Measurements from ENCODE around the gene MGST3. TPM values are rescaled to one million over a fixed set of nuclear protein-coding genes. Genes with fewer than 3 reads are reported as not detected.

The MGST3 gene
- total and polyA plus RNA-seq, 2 of the 4 experiments (the other 2 are of a cell fraction), result 159 to 213 TPM

DNA sequence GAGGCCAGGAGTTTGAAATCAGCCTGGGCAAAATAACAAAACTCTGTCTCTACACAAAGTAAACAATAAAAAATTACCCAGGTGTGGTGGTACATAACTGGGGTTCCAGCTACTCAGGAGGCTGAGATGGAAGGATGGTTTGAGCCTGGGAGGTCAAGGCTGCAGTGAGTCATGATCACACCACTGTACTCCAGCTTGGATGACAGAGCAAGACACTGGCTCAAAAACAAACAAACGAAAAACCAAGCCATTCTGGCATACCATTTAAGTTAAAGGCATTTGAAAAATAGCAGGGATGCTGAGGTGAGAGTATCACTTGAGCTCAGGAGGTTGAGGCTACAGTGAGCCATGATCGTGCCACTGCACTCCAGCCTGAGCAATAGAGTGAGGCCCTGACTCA lies 72.6 kb downstream of the MGST3 start:
- H3K27ac ChIP-seq (ENCODE audit: insufficient read depth, low read length), result no peak overlapping the region
- no peak overlapping the region for H3K9ac ChIP-seq (ENCODE audit: low read depth, low read length)
- H3K4me1 ChIP-seq (ENCODE audit: control insufficient read depth, insufficient read depth, low read length), result no peaks in the 10 kb centered on the region
- peaks cover 9% of the 10 kb centered on the region for H3K27me3 ChIP-seq (ENCODE audit: control insufficient read depth, insufficient read depth, low read length)
- WGBS, 2 experiments (ENCODE audit: extremely low coverage in 2 of 2, insufficient read length in 1 of 2), result no CpG with 5 or more reads among the region's 2 CpGs
- H2BK20ac ChIP-seq (ENCODE audit: low read depth, low read length), result no peak overlapping the region
- H2BK120ac ChIP-seq (ENCODE audit: low read depth, low read length), result no peak overlapping the region
- no peaks in the 10 kb centered on the region for H3K9me1 ChIP-seq (ENCODE audit: insufficient read depth, low read length)
- DNase-seq (no peak), ATAC-seq (ENCODE audit: low read depth) (no peak)
- no TSS peak for BruUV-seq (replicated peaks)
- H2BK15ac ChIP-seq (ENCODE audit: low read depth, low read length), result no peak overlapping the region
- no peak overlapping the region for H3K14ac ChIP-seq (replicated peaks; ENCODE audit: low read depth, low read length)
- H3K79me1 ChIP-seq (ENCODE audit: low read depth in 1 of 2, low read length in 2 of 2), result no peaks in the 10 kb centered on the region
- no peak overlapping the region for H3K4me2 ChIP-seq (ENCODE audit: low read depth, low read length)
- no peak overlapping the region for H2BK5ac ChIP-seq (ENCODE audit: low read depth, low read length, poor library complexity, severe bottlenecking)
- H4K5ac ChIP-seq (ENCODE audit: low read depth, low read length), result no peak overlapping the region
- no peaks in the 10 kb centered on the region for H3K36me3 ChIP-seq (ENCODE audit: control insufficient read depth, insufficient read depth, low read length)
- no peak overlapping the region for H2AK5ac ChIP-seq (ENCODE audit: low read depth, low read length)
- dilution Hi-C loops (cut with HindIII; ENCODE audit: low sequenced_read_pairs, unreplicated experiment) (no loop called here), in situ Hi-C loops (cut with MboI; ENCODE audit: low sequenced_read_pairs) (no loop called here), intact Hi-C loops (cut with micrococcal nuclease) (no loop called here)
- no peaks in the 10 kb centered on the region for H4K20me1 ChIP-seq (ENCODE audit: insufficient read depth, low read length)
- H2AK9ac ChIP-seq (replicated peaks; ENCODE audit: low read depth, low read length, poor library complexity), result no peak overlapping the region
- no peak overlapping the region for H3K4ac ChIP-seq (ENCODE audit: low read depth, low read length)
- H4K91ac ChIP-seq (ENCODE audit: insufficient read depth, low read depth, low read length), result no peak overlapping the region
- ChIA-PET CTCF (interaction anchor here (1.0 kb wide), 1 partner anchor 101 kb away, joined by 3 read pairs; no protein-coding TSS in a partner anchor), POLR2A (ENCODE audit: unreplicated experiment) (no interaction called here)
- no peak for TF ChIP-seq NFE2L2 (IDR thresholded peaks at IDR 0.05; ENCODE audit: low read depth, low read length)
- no peak for TF ChIP-seq RAD21 (IDR thresholded peaks at IDR 0.05; ENCODE audit: low read length)
- no peak for TF ChIP-seq SMC3 (IDR thresholded peaks at IDR 0.05; ENCODE audit: low read depth, low read length)
- TF ChIP-seq RFX5 (IDR thresholded peaks at IDR 0.05; ENCODE audit: low read depth, low read length), result no peak
- TF ChIP-seq MXI1 (IDR thresholded peaks at IDR 0.05; ENCODE audit: borderline replicate concordance, low read depth, low read length), result no peak
- no peak for TF ChIP-seq RCOR1 (IDR thresholded peaks at IDR 0.05; ENCODE audit: insufficient replicate concordance, low read length)
- TF ChIP-seq FOS (IDR thresholded peaks at IDR 0.05; ENCODE audit: low read depth, low read length), result no peak
- no peak for TF ChIP-seq MAZ (IDR thresholded peaks at IDR 0.05; ENCODE audit: borderline replicate concordance, low read depth, low read length)
- TF ChIP-seq CEBPB (IDR thresholded peaks at IDR 0.05; ENCODE audit: low read depth, low read length), result no peak
- TF ChIP-seq, protein P1, sequence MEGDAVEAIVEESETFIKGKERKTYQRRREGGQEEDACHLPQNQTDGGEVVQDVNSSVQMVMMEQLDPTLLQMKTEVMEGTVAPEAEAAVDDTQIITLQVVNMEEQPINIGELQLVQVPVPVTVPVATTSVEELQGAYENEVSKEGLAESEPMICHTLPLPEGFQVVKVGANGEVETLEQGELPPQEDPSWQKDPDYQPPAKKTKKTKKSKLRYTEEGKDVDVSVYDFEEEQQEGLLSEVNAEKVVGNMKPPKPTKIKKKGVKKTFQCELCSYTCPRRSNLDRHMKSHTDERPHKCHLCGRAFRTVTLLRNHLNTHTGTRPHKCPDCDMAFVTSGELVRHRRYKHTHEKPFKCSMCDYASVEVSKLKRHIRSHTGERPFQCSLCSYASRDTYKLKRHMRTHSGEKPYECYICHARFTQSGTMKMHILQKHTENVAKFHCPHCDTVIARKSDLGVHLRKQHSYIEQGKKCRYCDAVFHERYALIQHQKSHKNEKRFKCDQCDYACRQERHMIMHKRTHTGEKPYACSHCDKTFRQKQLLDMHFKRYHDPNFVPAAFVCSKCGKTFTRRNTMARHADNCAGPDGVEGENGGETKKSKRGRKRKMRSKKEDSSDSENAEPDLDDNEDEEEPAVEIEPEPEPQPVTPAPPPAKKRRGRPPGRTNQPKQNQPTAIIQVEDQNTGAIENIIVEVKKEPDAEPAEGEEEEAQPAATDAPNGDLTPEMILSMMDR (conservative IDR thresholded peaks at IDR 0.05; ENCODE audit: low read depth, low read length), result no peak
- no peak for TF ChIP-seq CHD1 (IDR thresholded peaks at IDR 0.05; ENCODE audit: low read depth, low read length)
- H3K18ac ChIP-seq (ENCODE audit: low read depth, low read length), result no peak overlapping the region
- no peak overlapping the region for H4K8ac ChIP-seq (ENCODE audit: low read depth in 2 of 2, low read length in 2 of 2)
- H2AFZ ChIP-seq (replicated peaks; ENCODE audit: low read length, poor library complexity), result no peak overlapping the region
- H3K56ac ChIP-seq (ENCODE audit: extremely low read depth, insufficient read depth, low read length), result no peak overlapping the region
- H3K4me3 ChIP-seq (ENCODE audit: insufficient read depth, low read depth, low read length), result no peak overlapping the region
- no peaks in the 10 kb centered on the region for H3K9me3 ChIP-seq (ENCODE audit: control insufficient read depth, insufficient read depth, low read length)
- no peak overlapping the region for H3K23ac ChIP-seq (ENCODE audit: low read depth, low read length)
